MG63 (cell line): ENCODE results near the gene SLC15A4. TPM values are rescaled to one million over a fixed set of nuclear protein-coding genes. Genes with fewer than 3 reads are reported as not detected.

Experiments used
- DNase-seq: peaks from one replicate; pipeline ENCODE4 v3.0.0-alpha.2; 2020
- H3K27me3 ChIP-seq: fragments of 250-450 bp; sonication (Bioruptor Pico); 2 replicates; pipeline ENCODE4 v1.5.1; 2020; ENCODE audit warnings: mild to moderate bottlenecking, moderate library complexity
- H3K36me3 ChIP-seq: fragments of 250-450 bp; sonication (Bioruptor Pico); 2 replicates; pipeline ENCODE4 v1.5.1; 2020; ENCODE audit warnings: mild to moderate bottlenecking, moderate library complexity
- H3K4me3 ChIP-seq: fragments of 250-450 bp; sonication (Bioruptor Pico); 2 replicates; pipeline ENCODE4 v1.5.1; 2020; ENCODE audit warnings: mild to moderate bottlenecking, moderate library complexity
- H3K9me3 ChIP-seq: fragments of 250-450 bp; sonication (Bioruptor Pico); 2 replicates; pipeline ENCODE4 v1.5.1; 2020; ENCODE audit warnings: mild to moderate bottlenecking, moderate library complexity
- total RNA-seq: library from RNA; depleted of rRNA; stranded (reverse); fragments of >200 nt; shearing (Covaris generic); gene quantifications from 2 replicates; pipeline ENCODE4 v1.2.3, GENCODE V29; 2014; ENCODE audit warnings: low replicate concordance

The SLC15A4 gene
- total RNA-seq, 1 experiment from 2014 or later, result 26.9 TPM

- Histone ChIP-seq H3K4me3 (no peak overlapping the region), H3K36me3 (peaks cover 27% of the 10 kb centered on the region), H3K9me3 (no peaks in the 10 kb centered on the region), H3K27me3 (no peaks in the 10 kb centered on the region)
- no peak for DNase-seq
These were observed 32.1 kb downstream of the SLC15A4 start for GRCh38 chr12:128791395-128792322.

GRCh38 chr12:128790653-128791373, 32.9 kb downstream of the SLC15A4 start:
- DNase-seq, result no peak
- Histone ChIP-seq H3K9me3 (no peaks in the 10 kb centered on the region), H3K36me3 (peaks cover 24% of the 10 kb centered on the region)

GRCh38 chr12:128790221-128790620, 33.5 kb downstream of the SLC15A4 start:
- peaks cover 21% of the 10 kb centered on the region for H3K36me3 ChIP-seq
- H3K27me3 ChIP-seq, result no peaks in the 10 kb centered on the region
- H3K9me3 ChIP-seq, result no peaks in the 10 kb centered on the region
- H3K4me3 ChIP-seq, result no peak overlapping the region
- DNase-seq, result no peak

More at GRCh38 chr12:128790653-128791373, 32.9 kb downstream of the SLC15A4 start:
- H3K27me3 ChIP-seq, result no peaks in the 10 kb centered on the region
- no peak overlapping the region for H3K4me3 ChIP-seq

DNA sequence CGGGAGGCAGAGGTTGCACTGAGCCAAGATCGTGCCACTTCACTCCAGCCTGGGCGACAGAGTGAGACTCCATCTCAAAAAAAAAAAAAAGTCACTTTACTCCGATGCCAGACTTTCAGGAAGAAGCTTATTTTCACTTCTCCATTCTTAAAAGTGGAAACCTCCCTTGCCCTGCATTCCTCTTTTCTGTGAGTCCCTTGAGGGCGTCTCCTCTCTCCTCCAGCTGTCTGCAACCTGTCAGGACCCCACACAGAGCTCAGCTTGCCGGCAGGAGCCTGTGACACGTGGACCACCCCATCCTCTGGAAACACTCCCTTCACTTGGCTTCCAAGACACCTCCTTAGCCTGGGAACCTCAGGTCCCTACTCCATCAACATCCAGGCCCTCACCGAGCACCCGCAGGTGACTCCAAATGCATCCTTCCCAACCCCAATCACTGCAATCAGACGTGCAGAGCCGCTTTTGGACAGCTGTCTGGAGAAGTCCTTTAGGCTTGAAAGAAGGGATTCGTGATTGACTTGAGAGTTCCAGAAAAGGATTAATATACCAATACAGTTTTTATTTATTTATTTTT, 34.3 kb downstream of the SLC15A4 start:
- no peaks in the 10 kb centered on the region for H3K27me3 ChIP-seq

GRCh38 chr12:128787827-128788226, 35.9 kb downstream of the SLC15A4 start:
- Histone ChIP-seq H3K36me3 (peaks cover under 1% of the 10 kb centered on the region; the same call in 1 of the 2 replicates), H3K4me3 (no peak overlapping the region), H3K9me3 (no peaks in the 10 kb centered on the region), H3K27me3 (no peaks in the 10 kb centered on the region)
- DNase-seq, result no peak

More for the DNA sequence above, 34.3 kb downstream of the SLC15A4 start:
- no peak overlapping the region for H3K4me3 ChIP-seq
- DNase-seq, result no peak
- H3K36me3 ChIP-seq, result peaks cover 15% of the 10 kb centered on the region
- no peaks in the 10 kb centered on the region for H3K9me3 ChIP-seq

DNA sequence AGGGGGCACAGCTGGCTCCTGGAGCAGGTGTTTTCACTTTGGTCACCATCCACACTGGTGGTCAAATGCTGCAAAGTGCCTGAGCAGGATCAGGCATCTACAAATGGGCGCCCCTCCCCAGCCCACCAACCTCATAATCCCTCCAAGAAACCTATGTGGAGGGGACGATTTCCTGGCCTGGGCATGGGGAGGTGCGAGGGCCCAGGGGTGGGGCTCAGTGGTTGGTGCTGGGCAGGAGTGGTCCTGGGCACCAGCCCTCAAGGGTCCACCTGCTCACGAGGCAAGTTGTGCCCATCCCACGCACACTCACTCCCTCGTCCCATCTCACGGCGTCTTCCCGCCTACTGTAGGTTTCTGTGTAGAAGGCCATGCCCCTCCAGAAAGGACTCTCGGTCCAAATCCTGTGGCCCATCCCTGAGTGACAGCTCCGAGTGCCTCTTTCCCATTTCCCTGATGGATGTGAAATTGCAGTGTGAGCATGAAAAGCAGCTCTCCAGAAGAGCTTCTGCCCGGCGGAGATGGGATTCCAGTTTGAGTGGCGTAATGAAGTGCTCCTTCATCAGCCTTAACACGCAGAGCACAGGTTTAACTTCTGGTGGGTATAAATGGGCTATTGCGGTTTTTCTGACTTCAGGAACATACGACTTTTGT, 36.9 kb downstream of the SLC15A4 start:
- Histone ChIP-seq H3K9me3 (no peaks in the 10 kb centered on the region), H3K36me3 (no peaks in the 10 kb centered on the region), H3K4me3 (no peak overlapping the region), H3K27me3 (no peaks in the 10 kb centered on the region)
- no peak for DNase-seq

- Histone ChIP-seq H3K4me3 (no peak overlapping the region), H3K9me3 (no peaks in the 10 kb centered on the region), H3K36me3 (no peaks in the 10 kb centered on the region), H3K27me3 (no peaks in the 10 kb centered on the region)
- peak; percentile 39 for DNase-seq
These were observed 39.6 kb downstream of the SLC15A4 start for GRCh38 chr12:128784030-128784760.

- Histone ChIP-seq H3K4me3 (no peak overlapping the region), H3K27me3 (no peaks in the 10 kb centered on the region), H3K36me3 (no peaks in the 10 kb centered on the region), H3K9me3 (no peaks in the 10 kb centered on the region)
- DNase-seq, result peak; percentile 26
These were observed 40.6 kb downstream of the SLC15A4 start for GRCh38 chr12:128783129-128783574.

GRCh38 chr12:128779901-128780300, 43.9 kb downstream of the SLC15A4 start:
- H3K36me3 ChIP-seq, result no peaks in the 10 kb centered on the region
- no peak overlapping the region for H3K4me3 ChIP-seq
- H3K27me3 ChIP-seq, result no peaks in the 10 kb centered on the region
- H3K9me3 ChIP-seq, result no peaks in the 10 kb centered on the region
- no peak for DNase-seq

- Histone ChIP-seq H3K36me3 (no peaks in the 10 kb centered on the region), H3K9me3 (no peaks in the 10 kb centered on the region), H3K27me3 (peaks cover 4% of the 10 kb centered on the region; the same call in 1 of the 2 replicates), H3K4me3 (no peak overlapping the region)
- no peak for DNase-seq
These were observed 51.5 kb downstream of the SLC15A4 start for GRCh38 chr12:128772249-128772648.

- H3K9me3 ChIP-seq, result no peaks in the 10 kb centered on the region
- peaks cover 6% of the 10 kb centered on the region for H3K27me3 ChIP-seq
- DNase-seq, result no peak
These were observed 52.1 kb downstream of the SLC15A4 start for GRCh38 chr12:128771681-128772080.

GRCh38 chr12:128767518-128767917, 56.2 kb downstream of the SLC15A4 start:
- DNase-seq, result no peak
- Histone ChIP-seq H3K4me3 (no peak overlapping the region), H3K27me3 (peaks cover 6% of the 10 kb centered on the region), H3K9me3 (no peaks in the 10 kb centered on the region), H3K36me3 (no peaks in the 10 kb centered on the region)

More at GRCh38 chr12:128771681-128772080, 52.1 kb downstream of the SLC15A4 start:
- H3K36me3 ChIP-seq, result no peaks in the 10 kb centered on the region
- no peak overlapping the region for H3K4me3 ChIP-seq

DNA sequence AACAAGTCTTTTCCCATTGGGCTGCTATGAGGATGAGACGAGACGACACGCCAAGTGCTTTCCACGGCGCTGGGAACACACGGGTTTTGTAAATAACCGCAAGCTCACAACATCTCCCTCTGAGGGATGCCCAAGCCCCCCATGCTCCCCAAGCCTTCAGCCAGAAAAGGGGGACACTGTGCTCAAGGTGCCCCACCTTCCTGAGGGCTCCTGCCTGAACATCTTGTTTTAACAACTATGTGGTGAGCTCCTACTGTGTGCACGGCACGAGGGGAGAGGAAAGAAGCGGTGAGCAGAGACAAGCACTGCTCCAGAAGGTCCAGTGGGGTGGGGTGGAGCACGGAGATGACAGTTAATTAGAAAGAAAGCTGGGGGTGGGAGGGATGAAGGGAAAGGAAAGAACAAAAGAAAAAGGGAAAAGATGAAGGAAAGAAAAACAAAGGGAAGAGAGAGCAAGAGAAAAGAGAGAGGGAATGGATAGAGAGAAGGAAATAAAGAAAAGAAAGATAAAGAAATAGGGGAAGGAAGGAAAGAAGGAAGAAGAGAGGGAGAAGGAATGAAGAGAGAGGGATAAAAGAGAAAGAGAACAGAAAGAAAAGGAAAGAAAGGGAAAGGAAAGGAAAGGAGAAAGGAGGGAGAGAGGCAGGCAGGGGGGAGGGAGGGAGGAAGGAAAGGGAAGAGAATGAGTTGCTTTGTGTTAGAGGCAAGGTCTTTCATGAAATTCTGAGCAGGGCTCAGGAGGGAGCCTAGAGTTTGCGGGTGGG, 56.8 kb downstream of the SLC15A4 start:
- Histone ChIP-seq H3K9me3 (no peaks in the 10 kb centered on the region), H3K36me3 (no peaks in the 10 kb centered on the region)
- no peak for DNase-seq

DNA sequence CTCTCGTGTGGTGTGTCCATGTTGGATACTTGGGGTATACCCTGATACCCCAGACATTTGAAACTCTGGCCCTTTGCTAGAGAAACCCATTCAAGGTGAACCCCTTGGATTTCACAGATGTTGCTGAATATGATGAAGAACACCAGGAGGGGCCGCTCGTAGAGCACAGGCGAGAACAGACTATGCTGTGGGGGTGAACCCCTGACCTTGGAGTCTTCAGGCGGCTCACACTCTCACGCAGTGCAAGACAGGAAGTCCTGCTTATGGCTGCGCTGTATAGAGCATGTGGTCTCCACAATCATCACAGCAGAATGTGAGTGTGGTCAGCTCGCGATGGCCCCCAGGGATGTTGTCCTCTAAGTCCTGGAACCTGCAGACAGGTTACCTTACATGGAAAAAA, 60.4 kb downstream of the SLC15A4 start:
- Histone ChIP-seq H3K9me3 (no peaks in the 10 kb centered on the region), H3K4me3 (no peak overlapping the region), H3K36me3 (no peaks in the 10 kb centered on the region), H3K27me3 (peaks cover 6% of the 10 kb centered on the region)
- DNase-seq, result no peak

More for the DNA sequence above, 56.8 kb downstream of the SLC15A4 start:
- Histone ChIP-seq H3K4me3 (no peak overlapping the region), H3K27me3 (peaks cover 6% of the 10 kb centered on the region)

- no peaks in the 10 kb centered on the region for H3K27me3 ChIP-seq
- no peak overlapping the region for H3K4me3 ChIP-seq
- no peaks in the 10 kb centered on the region for H3K9me3 ChIP-seq
- DNase-seq, result no peak
- H3K36me3 ChIP-seq, result no peaks in the 10 kb centered on the region
These were observed 62.4 kb downstream of the SLC15A4 start for GRCh38 chr12:128761379-128761790.
